Muscle of leg (tissue), 16 donors: ENCODE data around the gene AOPEP. TPM values are rescaled to one million over a fixed set of nuclear protein-coding genes. Genes with fewer than 3 reads are reported as not detected.

Experiments
- DNase-seq: peaks from one replicate; pipeline ENCODE4 v3.0.0; 2013
- H3K27ac ChIP-seq: one replicate; pipeline ENCODE4 v1.5.1; 2013; ENCODE audit warnings: mild to moderate bottlenecking, low read length, control low read depth
- H3K27me3 ChIP-seq: one replicate; pipeline ENCODE4 v1.6.1; 2013; ENCODE audit warnings: low read length; ENCODE audit not compliant: control insufficient read depth, insufficient read depth
- H3K36me3 ChIP-seq: one replicate; pipeline ENCODE4 v1.6.1; 2013; ENCODE audit warnings: low read length; ENCODE audit not compliant: control insufficient read depth, insufficient read depth
- H3K4me1 ChIP-seq: one replicate; pipeline ENCODE4 v1.6.1; 2013; ENCODE audit warnings: low read length; ENCODE audit not compliant: control insufficient read depth, insufficient read depth
- H3K4me3 ChIP-seq: one replicate; pipeline ENCODE4 v1.5.1; 2013; ENCODE audit warnings: low read length, control low read depth
- H3K9me3 ChIP-seq: replicated peaks from 2 replicates; pipeline ENCODE4 v1.6.1; 2013; ENCODE audit warnings: low read depth, low read length; ENCODE audit not compliant: control insufficient read depth
- WGBS: methylation state at CpG from one replicate; pipeline ENCODE4 v1.1.5; 2013; ENCODE audit warnings: missing lambda C conversion rate; ENCODE audit not compliant: insufficient coverage; 5-methylcytosine and 5-hydroxymethylcytosine counted together
- long read RNA-seq, 11 donors: transcript quantifications; one replicate each; lab custom pipeline, GENCODE V29; 2026
- polyA plus RNA-seq, 8 donors: library from polyadenylated mRNA; unstranded; fragments of 120-200 nt; gene quantifications; one replicate each; pipeline versions ENCODE4 v1.2.1 to v1.2.3, GENCODE V29; 2013; ENCODE audit warnings: inconsistent platforms in 1 of 8, low replicate concordance in 1 of 8; ENCODE audit not compliant: insufficient read length in 8 of 8, insufficient read depth in 1 of 8
- total RNA-seq: library from RNA; stranded (reverse); fragments of 120-200 nt; gene quantifications from one replicate; pipeline ENCODE4 v1.2.4, GENCODE V29; 2013

Gene AOPEP, protein sequence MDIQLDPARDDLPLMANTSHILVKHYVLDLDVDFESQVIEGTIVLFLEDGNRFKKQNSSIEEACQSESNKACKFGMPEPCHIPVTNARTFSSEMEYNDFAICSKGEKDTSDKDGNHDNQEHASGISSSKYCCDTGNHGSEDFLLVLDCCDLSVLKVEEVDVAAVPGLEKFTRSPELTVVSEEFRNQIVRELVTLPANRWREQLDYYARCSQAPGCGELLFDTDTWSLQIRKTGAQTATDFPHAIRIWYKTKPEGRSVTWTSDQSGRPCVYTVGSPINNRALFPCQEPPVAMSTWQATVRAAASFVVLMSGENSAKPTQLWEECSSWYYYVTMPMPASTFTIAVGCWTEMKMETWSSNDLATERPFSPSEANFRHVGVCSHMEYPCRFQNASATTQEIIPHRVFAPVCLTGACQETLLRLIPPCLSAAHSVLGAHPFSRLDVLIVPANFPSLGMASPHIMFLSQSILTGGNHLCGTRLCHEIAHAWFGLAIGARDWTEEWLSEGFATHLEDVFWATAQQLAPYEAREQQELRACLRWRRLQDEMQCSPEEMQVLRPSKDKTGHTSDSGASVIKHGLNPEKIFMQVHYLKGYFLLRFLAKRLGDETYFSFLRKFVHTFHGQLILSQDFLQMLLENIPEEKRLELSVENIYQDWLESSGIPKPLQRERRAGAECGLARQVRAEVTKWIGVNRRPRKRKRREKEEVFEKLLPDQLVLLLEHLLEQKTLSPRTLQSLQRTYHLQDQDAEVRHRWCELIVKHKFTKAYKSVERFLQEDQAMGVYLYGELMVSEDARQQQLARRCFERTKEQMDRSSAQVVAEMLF
- total RNA-seq (52.3 TPM), polyA plus RNA-seq (10 to 100 TPM; 35.0 to 48.9 (median 41.5) TPM)
- long read RNA-seq, donor 1, partial matches to known transcripts, result 0 of 6 reads
- long read RNA-seq, donor 1, other reads (novel, unspliced or antisense), result 0 of 6 reads
- long read RNA-seq, donor 2, result 0 reads
- long read RNA-seq, donor 3, partial matches to known transcripts, result 0 of 5 reads
- long read RNA-seq, donor 3, other reads (novel, unspliced or antisense), result 0 of 5 reads
- long read RNA-seq, donor 4, partial matches to known transcripts, result 0 of 2 reads
- long read RNA-seq, donor 4, other reads (novel, unspliced or antisense), result 0 of 2 reads
- long read RNA-seq, donor 5, transcript C9orf3-213 (6 exons, 478 nt), result major isoform, 6 of 27 reads
- long read RNA-seq, donor 5, partial matches to known transcripts, result 0 of 27 reads
- long read RNA-seq, donor 5, other reads (novel, unspliced or antisense), result 18 of 27 reads
- long read RNA-seq, donor 6, transcript C9orf3-213 (6 exons, 478 nt), result major isoform, 7 of 16 reads
- long read RNA-seq, donor 6, partial matches to known transcripts, result 0 of 16 reads
- long read RNA-seq, donor 6, other reads (novel, unspliced or antisense), result 5 of 16 reads
- long read RNA-seq, donor 7, transcript C9orf3-213 (6 exons, 478 nt), result major isoform, 5 of 7 reads
- long read RNA-seq, donor 7, partial matches to known transcripts, result 0 of 7 reads
- long read RNA-seq, donor 7, other reads (novel, unspliced or antisense), result 0 of 7 reads
- long read RNA-seq, donor 8, partial matches to known transcripts, result 0 of 4 reads
- long read RNA-seq, donor 8, other reads (novel, unspliced or antisense), result 0 of 4 reads
- long read RNA-seq, donor 9, partial matches to known transcripts, result 0 of 2 reads
- long read RNA-seq, donor 9, other reads (novel, unspliced or antisense), result 0 of 2 reads
- long read RNA-seq, donor 10, transcript C9orf3-213 (6 exons, 478 nt), result major isoform, 5 of 14 reads
- long read RNA-seq, donor 10, partial matches to known transcripts, result 0 of 14 reads
- long read RNA-seq, donor 10, other reads (novel, unspliced or antisense), result 6 of 14 reads
- long read RNA-seq, donor 11, partial matches to known transcripts, result 0 of 4 reads
- long read RNA-seq, donor 11, other reads (novel, unspliced or antisense), result 0 of 4 reads

GRCh38 chr9:94726495-94727191 is at the start of gene AOPEP:
Gene AOPEP, plus strand, starts transcription at chr9:94726699. Its CDS starts 33,085 bp downstream, at chr9:94759784.
- Histone ChIP-seq H3K36me3 (no peaks in the 10 kb centered on the region), H3K9me3 (no peaks in the 10 kb centered on the region), H3K27me3 (no peaks in the 10 kb centered on the region), H3K4me1 (peaks cover 8% of the 10 kb centered on the region), H3K4me3 (peak within 1 kb of the TSS; percentile 88), H3K27ac (peak within 1 kb of the TSS; percentile 90)
- WGBS, result under 1% methylated on average over 49 of the region's 52 CpGs
- DNase-seq, result peak; percentile 98

DNA sequence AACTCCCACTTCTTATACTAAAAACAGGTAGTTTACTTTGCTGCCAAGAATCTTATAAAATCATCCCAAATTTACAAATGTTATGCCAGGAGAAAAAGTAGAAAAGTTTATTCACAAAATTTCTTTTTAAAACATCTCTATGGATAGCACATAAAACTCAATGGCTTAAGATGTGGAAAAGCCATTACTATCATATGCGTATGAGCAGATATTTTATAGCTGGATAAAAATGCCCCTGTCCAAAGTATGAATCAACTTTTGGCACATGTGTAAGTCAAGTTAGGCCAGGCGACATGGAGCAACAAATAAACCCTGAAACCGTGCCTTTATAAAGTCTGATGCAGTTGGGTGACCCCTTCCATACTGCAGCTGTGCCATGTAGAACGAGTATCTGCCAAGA is 48.6 kb upstream of the AOPEP start:
- WGBS, result 10% methylated on average over 3 of the region's 4 CpGs
- peak; percentile 93 for DNase-seq
- Histone ChIP-seq H3K4me3 (no peak overlapping the region), H3K27ac (peak overlapping the region; percentile 24), H3K27me3 (no peaks in the 10 kb centered on the region), H3K4me1 (peaks cover 20% of the 10 kb centered on the region), H3K9me3 (no peaks in the 10 kb centered on the region), H3K36me3 (no peaks in the 10 kb centered on the region)

DNA sequence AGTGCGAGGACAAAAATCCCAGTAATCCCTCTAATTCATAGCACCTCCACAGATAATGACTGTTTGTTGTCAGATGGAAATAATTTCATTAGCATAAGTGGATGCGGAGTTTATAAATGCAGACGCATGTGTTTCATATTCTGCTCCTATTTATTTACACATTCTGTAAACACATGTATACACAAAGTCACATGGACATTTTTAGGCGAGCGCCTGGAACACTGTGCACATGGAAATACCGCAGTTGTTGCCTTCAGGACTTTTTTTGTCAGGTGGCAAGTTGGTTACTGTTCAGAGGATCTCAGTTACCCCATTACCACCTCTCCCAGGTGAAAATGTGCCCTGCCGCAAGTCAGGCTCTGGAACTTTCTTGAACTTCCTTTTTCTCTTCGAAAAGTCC is 46.9 kb upstream of the AOPEP start:
- 50% methylated on average over 1 of the region's 8 CpGs for WGBS
- H3K9me3 ChIP-seq, result no peaks in the 10 kb centered on the region
- DNase-seq, result no peak
- no peak overlapping the region for H3K4me3 ChIP-seq
- no peak overlapping the region for H3K27ac ChIP-seq
- peaks cover 20% of the 10 kb centered on the region for H3K4me1 ChIP-seq
- H3K27me3 ChIP-seq, result no peaks in the 10 kb centered on the region
- no peaks in the 10 kb centered on the region for H3K36me3 ChIP-seq

DNA sequence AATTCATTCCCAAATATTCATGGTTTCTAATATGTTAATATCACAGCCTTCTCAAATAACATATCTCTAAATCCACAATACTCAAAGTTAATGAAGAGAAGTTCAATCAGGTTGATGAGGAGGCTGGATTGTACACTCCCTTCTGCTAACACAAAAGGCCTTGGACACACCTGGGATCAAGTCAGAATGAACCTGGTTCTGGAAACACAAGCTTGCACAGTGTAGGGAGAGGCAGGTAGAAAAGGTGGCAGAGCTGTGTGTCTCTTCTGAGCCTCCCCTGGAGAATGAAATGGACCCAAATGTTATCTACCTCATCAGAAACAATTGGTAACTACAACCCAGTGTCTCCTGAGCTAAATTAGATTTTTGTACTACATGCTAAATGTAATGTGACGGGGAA is 46.5 kb upstream of the AOPEP start:
- Histone ChIP-seq H3K27me3 (no peaks in the 10 kb centered on the region), H3K36me3 (no peaks in the 10 kb centered on the region), H3K4me1 (peaks cover 18% of the 10 kb centered on the region), H3K9me3 (no peaks in the 10 kb centered on the region), H3K4me3 (no peak overlapping the region), H3K27ac (no peak overlapping the region)
- no peak for DNase-seq
- WGBS, result no CpG with 5 or more reads among the region's 1 CpG

GRCh38 chr9:94680621-94681020 is 45.9 kb upstream of the AOPEP start:
- Histone ChIP-seq H3K4me3 (no peak overlapping the region), H3K4me1 (peaks cover 14% of the 10 kb centered on the region), H3K9me3 (no peaks in the 10 kb centered on the region), H3K27me3 (no peaks in the 10 kb centered on the region), H3K36me3 (no peaks in the 10 kb centered on the region), H3K27ac (no peak overlapping the region)
- WGBS, result 71% methylated on average over 1 of the region's 2 CpGs
- no peak for DNase-seq

DNA sequence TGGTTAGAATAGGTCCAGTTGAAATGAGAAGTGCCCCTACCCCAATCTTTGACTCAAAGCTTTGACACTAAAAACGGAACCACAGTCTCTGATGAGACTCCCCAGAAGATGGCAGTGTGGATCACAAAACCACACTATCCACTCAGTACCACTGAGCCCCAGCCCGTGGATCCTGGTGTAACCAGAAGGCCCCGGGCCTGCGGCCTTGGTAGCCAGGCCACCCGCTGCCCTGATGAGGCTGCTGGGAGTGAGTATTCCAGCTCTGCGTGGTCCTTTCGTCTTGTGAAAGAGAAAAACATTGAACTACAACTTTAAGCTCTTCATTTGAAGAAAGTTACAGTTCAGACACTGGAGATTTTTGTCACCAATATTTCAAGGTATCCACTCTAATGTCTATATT is 45.0 kb upstream of the AOPEP start:
- peaks cover 11% of the 10 kb centered on the region for H3K4me1 ChIP-seq
- H3K36me3 ChIP-seq, result no peaks in the 10 kb centered on the region
- peak; percentile 77 for DNase-seq
- H3K9me3 ChIP-seq, result no peaks in the 10 kb centered on the region
- no peaks in the 10 kb centered on the region for H3K27me3 ChIP-seq
- WGBS, result 0% methylated on average over 1 of the region's 7 CpGs
- no peak overlapping the region for H3K4me3 ChIP-seq
- H3K27ac ChIP-seq, result no peak overlapping the region

- Histone ChIP-seq H3K9me3 (no peaks in the 10 kb centered on the region), H3K27me3 (no peaks in the 10 kb centered on the region), H3K36me3 (no peaks in the 10 kb centered on the region), H3K27ac (no peak overlapping the region), H3K4me1 (peaks cover 2% of the 10 kb centered on the region), H3K4me3 (no peak overlapping the region)
- no peak for DNase-seq
- WGBS, result no CpG with 5 or more reads among the region's 2 CpGs
Measured at GRCh38 chr9:94685359-94685758, 41.1 kb upstream of the AOPEP start.

GRCh38 chr9:94687451-94687850 is 39.0 kb upstream of the AOPEP start:
- H3K27me3 ChIP-seq, result no peaks in the 10 kb centered on the region
- no peaks in the 10 kb centered on the region for H3K9me3 ChIP-seq
- no peaks in the 10 kb centered on the region for H3K4me1 ChIP-seq
- H3K27ac ChIP-seq, result no peak overlapping the region
- WGBS, result 67% methylated on average over 1 of the region's 2 CpGs
- no peak for DNase-seq
- no peak overlapping the region for H3K4me3 ChIP-seq
- H3K36me3 ChIP-seq, result no peaks in the 10 kb centered on the region
